Fibroblast of villous mesenchyme (primary cell): ENCODE results near the gene NR4A3. TPM values are rescaled to one million over a fixed set of nuclear protein-coding genes. Genes with fewer than 3 reads are reported as not detected.

Experiments used
- DNase-seq: peaks from one replicate; pipeline ENCODE4 v3.0.0-alpha.2; 2010; ENCODE audit warnings: low read depth
- H3K4me3 ChIP-seq: 2 replicates; pipeline ENCODE4 v1.5.1; 2011; ENCODE audit warnings: low read depth, mild to moderate bottlenecking, low read length
- CTCF ChIP-seq: IDR thresholded peaks from 2 replicates; pipeline ENCODE4 v1.5.1; 2012; ENCODE audit warnings: low read depth, mild to moderate bottlenecking, low read length; ENCODE audit not compliant: insufficient read depth
- total RNA-seq: library from RNA; depleted of rRNA; stranded (reverse); fragments of >200 nt; gene quantifications from 2 replicates; pipeline ENCODE4 v1.2.3, GENCODE V29; 2012

Gene NR4A3
- total RNA-seq, 1 donor = under 0.01 TPM

GRCh38 chr9:99832558-99832864, 10.8 kb downstream of the NR4A3 start:
- no peak overlapping the region for H3K4me3 ChIP-seq
- no peak for TF ChIP-seq CTCF
- DNase-seq = no peak

DNA sequence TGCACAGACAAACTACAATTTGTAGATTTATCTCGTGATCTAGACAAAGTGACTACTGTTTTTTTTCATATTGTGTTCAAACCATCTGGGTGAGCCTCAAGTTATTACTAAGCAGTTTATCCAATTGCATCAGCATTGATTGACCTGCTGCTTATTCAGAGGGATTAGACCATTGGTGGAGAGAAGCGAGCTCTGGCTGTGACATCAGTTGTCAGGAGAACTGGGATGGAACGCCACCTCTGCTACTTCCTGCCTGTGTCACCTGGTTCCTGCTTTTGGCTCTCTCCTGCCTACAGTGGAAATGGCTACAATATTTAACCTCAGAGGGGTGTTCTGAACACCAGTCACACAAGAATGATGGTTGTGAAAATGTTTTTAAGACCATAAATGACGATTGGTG, 12.1 kb downstream of the NR4A3 start:
- no peak for DNase-seq
- H3K4me3 ChIP-seq = no peak overlapping the region
- TF ChIP-seq CTCF = no peak

DNA sequence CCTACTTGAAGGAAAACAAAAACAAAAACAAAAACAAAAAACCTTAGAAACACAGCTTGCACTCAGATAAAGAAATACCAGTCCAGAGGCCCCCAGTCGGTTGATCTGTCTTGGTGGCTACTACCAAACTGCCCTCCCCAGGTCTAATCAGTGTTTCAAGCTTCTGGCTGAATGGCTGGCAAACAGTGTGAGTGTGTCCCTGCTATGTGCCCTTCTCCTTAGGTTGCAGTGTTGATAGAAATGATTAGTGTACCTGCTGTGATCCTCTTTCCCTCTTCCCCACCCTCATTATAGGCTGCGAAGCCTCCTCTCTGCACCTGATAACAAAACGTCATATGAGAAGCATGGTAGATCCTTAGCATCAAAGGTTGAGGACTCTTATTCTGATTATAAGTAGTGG, 12.8 kb downstream of the NR4A3 start:
- H3K4me3 ChIP-seq = no peak overlapping the region
- no peak for TF ChIP-seq CTCF
- DNase-seq = no peak

GRCh38 chr9:99835142-99835541, 13.5 kb downstream of the NR4A3 start:
- no peak for TF ChIP-seq CTCF
- no peak for DNase-seq
- no peak overlapping the region for H3K4me3 ChIP-seq

- DNase-seq = no peak
- H3K4me3 ChIP-seq = no peak overlapping the region
Observed at GRCh38 chr9:99835581-99835980, 13.9 kb downstream of the NR4A3 start.

GRCh38 chr9:99840072-99840471, 18.4 kb downstream of the NR4A3 start:
- no peak for DNase-seq
- TF ChIP-seq CTCF = no peak
- H3K4me3 ChIP-seq = no peak overlapping the region

More at GRCh38 chr9:99835581-99835980, 13.9 kb downstream of the NR4A3 start:
- no peak for TF ChIP-seq CTCF

GRCh38 chr9:99845063-99845462, 23.4 kb downstream of the NR4A3 start:
- DNase-seq = no peak
- no peak overlapping the region for H3K4me3 ChIP-seq
- TF ChIP-seq CTCF = no peak
